Measurements from ENCODE around the gene DCAF8.
A peak's percentile ranks its signal among the peaks of the same experiment; 100 is the strongest.

The DCAF8 gene

DNA sequence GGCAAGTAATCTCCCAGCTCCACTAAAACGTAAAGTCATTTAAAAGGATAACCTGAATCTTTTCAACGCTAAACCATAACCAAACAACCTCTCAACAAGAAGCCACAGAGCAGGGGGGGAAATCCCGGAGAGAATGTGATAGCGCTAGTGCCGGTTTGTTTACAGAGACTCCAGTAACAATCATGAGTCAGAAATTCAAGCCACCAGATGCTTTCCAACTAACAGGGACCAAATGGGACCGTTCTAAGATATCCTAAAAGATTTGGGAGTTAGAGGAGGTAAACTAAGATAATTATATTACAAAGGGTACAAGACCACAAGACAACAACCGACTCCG is 825 bp downstream of the DCAF8 start:
- DNase-seq, result peak; percentile 85

DNA sequence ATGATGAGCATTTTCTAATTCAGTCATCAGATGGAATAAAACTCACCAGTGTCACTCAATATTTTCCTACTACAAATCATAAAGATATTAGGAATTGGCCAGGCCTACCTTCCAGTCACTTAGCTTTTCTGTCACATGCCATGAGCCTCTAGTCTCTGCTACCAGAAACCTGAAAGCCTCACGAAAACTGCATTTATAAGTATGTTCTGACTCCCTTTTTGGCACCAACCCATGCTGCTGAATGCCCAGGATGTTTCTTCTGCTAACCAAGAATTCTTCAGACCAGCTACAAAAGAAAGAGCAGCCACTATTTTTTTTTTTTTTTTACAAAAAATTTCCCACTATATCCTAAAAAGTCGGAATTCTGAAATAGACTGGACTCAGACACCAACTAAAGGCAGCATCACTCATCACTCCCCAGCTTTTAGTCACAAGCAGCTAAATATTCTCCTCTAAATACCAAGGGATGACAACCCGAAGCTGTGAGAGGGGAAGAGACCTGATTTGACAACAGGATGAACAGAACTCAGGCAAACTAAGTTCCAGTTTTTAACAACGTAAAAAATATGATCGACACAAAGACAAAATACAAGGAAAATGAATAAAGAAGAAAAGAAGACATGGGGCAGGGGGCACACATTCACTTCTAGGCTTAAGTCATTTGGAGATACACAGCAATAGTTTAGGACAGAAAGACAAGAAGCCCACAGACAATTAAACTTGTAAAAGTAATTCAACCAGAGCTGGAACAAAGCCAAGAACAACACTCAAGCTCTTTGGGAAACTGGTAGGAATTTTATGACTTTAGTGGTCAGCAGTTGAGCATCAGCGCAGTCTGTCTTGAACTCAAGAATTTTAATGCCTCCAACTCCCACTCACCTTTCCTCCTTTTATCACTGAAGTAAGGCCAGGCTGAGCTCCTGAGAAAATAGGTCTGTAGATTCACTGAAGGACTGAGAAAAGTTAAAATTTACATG is 1.7 kb downstream of the DCAF8 start:
- peak; percentile 82 for DNase-seq

DNA sequence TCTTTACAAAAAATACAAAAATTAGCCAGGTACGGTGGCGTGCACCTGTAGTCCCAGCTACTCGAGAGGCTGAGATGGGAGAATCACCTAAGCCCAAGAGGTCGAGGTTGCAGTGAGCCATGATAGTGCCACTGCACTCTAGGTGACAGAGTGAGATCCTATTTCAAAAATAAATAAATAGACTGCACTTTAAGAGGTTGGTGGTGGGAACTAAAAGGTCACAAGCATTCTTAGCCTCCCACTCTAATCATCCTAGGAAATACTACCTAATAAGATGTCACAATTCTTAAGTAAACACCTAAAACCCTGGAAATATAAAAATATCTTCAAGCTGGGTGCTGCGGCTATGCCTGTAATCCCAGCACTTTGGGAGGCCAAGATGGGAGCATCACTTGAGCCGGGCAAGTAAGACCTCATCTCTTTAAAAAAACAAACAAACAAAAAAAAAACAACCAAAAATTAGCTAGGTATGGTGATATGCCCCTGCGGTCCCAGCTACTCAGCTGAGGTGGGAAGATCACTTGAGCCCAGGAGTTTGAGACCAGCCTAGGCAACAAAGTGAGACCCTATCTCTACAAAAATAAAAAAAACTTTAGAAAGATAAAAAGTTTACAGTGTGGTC is 4.1 kb downstream of the DCAF8 start:
- no peak for DNase-seq

DNA sequence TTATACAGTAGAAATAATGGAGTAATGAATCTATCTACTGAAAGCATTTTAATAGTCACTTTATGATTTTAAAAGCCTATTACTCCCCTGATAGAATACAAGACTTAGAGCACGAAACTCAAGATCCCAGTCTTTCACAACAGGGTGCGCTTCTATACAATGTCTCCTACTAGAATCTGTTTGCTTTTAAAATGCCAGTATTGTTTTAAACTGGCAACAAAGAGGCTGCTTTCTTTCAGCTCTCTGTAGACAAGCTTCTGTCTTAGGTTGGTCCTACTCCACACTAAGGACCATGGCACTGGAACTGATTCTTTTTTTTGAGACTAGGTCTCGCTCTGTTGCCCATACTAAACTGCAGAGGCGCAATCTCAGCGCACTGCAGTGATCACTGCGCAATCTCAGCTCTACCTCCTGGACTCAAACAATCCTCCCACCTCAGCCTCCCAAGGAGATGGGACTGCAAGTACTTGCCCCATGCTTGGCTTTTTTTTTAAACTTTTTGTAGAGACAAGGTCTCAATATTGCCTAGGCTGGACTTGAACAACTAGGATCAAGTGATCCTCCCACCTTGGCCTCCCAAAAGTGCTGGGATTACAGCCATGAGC is 4.8 kb downstream of the DCAF8 start:
- no peak for DNase-seq

DNA sequence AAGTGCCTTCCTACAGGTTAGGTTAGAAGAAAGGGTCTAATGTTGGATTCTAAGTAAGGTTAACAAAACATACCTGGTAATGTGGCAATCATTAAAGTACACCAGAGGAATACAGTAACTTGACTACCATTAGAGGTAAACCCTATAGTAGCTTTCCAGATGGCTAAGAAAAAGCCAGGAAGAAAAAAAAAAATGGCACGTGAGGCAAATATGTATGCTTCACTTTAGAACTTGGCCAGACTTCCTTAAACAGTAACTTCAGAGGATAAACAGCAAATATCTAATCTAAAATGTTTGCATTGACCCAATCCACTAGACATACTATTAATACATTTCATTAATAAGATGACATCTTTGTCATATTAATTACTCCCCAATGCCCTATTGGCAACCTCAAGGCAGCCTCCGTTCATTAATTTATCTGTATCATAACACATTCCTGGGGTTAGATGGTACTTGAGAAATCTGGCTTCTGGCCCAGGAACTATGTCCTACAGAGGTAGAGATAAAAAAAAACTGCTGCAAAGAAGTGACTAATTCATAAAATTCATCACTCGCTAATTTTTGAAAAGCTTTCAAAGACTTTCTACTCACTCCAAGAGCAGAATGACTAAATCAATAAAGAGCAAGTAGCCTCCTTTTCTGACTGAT is 5.8 kb downstream of the DCAF8 start:
- peak; percentile 75 for DNase-seq

DNA sequence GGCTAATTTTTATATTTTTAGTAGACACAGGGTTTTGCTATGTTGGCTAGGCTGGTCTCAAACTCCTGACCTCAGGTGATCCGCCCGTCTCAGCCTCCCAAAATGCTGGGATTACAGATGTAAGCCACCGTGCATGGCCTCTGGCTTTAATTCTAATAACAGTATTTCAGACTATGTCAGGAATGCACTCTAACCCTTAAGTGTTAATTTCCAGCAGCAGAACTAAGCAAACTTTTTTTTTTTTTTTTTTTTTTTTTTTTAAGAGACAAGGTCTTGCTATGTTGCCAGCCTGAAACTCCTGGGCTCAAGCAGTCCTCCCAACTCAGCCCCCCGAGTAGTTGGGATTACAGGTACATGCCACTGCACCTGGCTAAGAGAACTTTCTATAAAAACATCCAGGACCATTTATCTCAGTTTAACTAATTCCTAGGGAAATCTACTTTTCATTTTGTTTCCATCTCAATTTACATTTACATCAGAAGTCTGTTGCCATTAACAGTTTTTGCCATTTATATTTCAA is 6.5 kb downstream of the DCAF8 start:
- no peak for DNase-seq

DNA sequence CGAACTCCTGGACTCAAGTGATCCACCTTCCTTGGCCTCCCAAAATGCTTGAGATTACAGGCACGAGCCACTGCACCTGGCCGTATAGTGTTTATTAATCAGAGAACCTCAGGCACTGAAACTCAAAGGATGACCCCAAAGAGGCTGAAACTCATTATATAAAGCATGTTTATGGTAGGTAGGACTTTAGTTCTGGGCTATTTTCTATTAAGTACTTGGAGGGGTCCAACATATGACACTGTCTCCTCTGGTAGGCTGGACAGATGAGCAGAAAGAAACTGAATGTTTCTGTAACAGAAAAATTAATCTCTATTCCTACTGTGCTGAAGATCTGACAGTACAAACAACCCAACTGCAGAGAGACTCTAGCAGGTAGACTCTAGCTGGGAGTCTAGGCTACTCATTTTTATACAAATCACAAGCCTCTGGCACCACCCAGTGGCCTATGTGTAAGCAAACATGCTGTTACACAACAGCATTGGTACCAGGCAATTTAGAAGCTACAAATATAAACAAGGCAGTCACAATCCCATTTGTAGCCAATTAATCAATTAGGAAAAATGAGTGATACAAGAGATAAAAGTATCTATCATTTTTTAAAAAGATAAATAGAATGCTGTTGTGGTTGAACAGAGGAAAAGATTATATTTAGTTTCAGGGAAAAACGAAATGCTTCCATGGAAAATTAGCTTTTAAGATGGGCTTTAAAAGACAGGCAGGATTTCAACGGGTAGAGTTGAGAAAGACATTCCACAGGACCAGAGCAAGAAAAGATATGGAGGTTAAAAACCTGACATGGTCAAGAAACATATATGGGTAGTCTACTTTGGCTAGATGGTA is 10.4 kb downstream of the DCAF8 start:
- peak; percentile 68 for DNase-seq

DNA sequence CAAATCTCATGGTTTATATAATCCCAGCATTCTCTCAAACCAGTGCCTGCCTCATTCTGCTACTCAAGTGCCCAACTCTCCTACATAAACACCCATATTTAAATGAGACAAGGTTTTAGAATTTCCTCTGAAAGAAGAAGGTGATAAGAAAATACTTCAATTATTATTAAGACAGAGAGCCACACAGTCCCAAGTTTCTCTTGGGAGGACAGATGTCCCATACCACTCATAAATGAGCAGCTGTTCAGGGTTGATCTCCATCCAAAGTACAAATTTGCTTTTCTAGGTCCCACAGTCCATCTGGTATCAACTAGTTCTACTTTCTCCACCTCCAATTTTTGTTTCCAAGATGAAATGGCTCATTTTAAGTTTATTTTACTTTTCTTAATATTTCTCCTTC is 11.3 kb downstream of the DCAF8 start:
- no peak for DNase-seq

DNA sequence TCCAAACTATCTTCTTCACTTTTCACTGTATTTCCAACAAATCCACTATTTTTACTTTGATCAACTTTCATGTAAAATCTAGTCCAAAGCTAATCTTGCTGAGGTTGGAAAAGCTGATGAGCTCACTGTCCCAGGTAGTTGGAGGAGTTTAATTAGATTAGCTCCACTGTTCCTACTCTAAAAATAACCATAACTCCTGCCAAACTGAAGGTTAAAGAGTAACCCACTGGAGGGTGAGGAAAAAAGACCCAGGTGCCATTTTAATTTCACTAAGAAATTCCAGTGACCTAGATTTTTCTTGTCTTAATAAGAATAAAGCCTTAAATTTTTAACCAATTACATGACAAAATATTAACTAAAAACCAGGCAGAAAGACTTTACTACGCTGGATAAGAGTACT is 15.3 kb downstream of the DCAF8 start:
- DNase-seq, result no peak

DNA sequence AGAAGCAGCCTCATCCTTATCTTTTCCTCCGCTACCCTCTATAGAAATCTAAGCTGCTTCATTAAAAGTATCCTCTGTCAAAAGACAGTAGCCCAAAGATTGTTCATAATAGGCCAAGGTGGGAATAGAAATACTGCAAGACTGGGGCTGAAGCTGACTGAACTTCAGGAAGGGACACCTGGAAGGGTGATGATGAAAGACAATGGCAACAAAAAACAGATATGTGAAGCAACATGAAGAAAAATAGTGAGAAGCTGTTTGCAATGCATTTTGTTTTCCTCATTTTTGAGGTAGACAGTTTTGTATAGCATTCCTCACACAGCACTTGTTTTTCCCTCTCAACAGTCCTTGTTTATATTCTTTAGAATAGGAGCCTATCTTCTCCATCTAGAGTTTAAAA is 16.9 kb downstream of the DCAF8 start:
- no peak for DNase-seq

DNA sequence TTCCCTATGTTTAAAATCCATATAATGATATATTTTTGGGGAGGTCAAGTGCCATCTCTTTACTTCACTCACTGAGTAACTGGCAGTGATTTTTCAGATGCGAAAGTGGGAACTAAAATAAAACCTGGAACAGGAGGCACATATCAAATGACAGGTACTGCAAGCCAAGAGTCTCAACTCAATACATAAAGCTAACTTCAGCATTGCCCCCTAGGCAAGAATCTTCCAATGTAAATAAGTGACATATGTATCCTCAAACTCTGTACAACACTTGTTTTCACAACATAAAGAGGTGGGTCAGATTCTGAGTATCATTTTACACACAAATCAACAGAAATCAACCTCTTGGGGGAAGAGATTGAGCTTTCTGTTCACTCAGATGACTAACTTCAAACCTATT is 18.1 kb downstream of the DCAF8 start:
- no peak for DNase-seq

DNA sequence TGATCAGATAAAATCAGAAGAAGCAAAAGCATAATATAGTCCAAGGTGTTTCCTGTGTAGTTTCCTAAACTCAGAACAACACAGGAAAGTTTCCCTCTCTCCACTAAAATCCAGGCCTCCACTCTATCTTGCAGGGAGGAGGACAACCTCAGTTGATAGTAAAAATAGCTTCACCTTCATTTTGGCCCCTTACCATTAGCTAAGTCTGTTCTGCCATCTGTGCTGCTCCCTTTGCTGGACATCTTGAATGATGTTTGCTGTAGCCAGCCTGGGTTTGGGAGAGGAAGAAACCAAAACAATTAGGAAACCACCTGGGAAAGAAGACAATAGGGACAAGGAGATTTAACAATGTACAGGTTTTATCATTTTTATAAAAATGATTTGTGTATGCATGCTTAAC is 18.6 kb downstream of the DCAF8 start:
- DNase-seq, result no peak

DNA sequence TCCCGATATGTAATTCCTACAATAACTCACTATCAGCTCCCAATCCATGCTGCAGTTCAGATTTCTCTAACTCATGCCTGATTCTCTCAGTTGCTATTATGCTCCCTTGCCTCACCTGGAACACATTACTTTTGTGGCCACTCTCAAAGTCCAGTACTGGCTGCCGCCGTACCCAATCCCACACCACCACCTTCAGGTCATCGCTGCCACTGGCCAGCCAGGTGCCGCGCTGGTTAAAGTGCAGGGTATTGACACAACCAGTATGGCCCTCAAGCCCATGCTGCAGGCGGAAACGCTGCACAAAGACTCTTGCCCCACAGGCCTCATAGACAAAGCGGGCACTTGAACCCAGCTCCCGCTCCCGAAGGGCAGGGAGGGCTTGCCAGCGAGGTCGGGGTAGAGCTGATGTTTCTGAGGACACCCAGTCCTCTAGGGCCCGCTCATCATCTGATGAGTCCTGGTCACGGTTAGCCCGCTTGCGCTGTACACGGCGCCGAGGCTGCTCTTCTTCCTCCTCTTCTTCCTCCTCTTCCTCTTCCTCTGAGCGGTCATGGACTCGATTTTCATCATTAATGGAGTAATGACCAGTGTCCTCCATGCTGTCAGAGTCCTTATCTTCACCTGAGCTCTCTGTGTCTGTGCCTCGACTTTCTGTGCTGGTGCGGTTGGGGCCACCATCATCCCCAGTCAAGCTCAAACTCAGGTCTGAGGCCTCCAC is 22.6 kb downstream of the DCAF8 start:
- no peak for DNase-seq

DNA sequence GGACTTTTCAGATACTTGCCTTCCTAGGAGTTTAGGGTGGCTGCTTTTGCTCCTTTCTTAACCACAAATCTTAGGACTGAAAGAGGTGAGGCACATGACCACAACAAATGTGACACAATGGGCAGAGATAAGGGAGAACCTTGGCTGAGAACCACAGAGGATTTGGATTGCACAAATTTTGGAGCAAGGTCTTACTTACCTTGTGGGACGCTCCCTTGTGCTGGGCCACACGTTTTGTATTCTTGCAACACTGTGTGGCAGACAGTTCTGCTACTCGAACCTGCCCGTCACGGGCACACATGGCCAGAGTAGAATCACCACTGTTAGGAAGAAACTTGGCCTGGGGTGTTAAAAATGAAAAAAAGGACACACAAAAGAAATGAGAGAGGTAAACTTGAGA is 23.9 kb downstream of the DCAF8 start:
- no peak for DNase-seq

DNA sequence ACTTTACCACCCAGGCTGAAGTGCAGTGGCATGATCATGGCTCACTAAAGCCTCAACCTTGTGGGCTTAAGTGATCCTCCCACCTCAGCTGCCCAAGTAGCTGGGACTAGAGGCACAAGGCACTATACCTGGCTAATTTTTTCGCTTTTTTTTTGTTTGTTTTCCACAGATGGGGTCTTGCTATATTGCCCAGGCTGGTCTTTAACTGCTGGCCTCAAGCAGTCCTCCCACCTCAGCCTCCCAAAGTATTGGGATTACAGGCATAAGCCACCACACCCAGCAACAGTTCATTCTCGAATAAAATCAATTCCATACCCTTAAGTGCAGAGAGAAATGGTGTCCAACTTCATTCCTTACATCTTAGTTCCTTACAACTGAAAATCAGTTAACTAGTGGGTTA is 24.8 kb downstream of the DCAF8 start:
- no peak for DNase-seq

DNA sequence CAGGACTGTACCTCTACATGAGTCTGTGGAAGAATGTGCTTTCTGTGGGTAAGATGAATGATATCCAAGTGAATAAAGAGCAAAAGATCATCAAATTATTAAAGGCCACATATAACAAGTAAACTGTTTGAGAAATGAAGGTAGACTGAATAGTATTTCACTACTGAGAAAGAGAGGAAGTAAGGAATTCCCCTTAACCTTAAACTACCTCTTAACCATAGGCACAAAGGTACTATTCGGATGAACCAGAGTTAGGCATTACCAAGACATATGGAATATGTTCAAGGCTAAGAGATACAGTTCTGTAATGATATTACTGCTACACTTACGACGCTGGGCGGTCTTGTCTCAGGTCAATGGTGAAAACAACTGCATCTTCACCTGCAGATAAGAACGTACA is 25.5 kb downstream of the DCAF8 start:
- DNase-seq, result no peak

DNA sequence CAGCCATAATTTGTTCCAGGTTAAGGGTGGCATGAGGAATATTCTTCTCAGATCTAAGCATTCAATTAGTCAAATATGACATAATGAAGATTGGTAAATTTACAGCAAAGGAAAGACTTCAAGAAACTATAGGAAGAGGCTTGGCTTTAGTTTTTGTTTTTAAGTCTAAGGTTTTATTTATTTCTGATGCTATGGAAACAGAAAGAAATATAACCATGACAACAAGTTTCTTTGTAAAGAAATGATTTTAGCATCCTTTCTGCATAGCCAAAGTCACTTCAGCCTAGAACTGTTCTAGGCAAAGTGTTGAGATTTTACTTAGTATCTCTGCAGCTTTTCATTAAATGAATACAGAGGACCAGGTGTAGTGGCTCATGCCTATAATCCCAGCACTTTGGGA is 29.4 kb downstream of the DCAF8 start:
- no peak for DNase-seq

DNA sequence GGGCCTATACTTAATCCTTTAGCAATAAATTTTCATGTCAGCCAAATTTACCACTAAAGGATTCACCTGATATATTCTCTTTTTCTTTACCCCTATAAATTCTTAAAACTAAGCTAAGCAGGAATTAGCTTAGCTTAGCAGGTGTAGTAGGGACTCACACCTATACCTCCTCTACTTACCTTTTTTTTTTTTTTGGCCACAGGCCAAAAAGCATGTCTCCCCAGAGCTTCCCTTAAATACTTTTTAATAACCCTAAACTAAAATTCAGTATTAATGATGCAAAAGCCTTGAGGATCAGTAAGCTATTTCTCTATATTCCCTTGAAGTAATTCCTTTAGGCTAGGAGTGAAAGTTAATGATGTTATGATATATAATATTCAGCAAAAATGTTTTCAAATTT is 33.9 kb downstream of the DCAF8 start:
- DNase-seq, result no peak

DNA sequence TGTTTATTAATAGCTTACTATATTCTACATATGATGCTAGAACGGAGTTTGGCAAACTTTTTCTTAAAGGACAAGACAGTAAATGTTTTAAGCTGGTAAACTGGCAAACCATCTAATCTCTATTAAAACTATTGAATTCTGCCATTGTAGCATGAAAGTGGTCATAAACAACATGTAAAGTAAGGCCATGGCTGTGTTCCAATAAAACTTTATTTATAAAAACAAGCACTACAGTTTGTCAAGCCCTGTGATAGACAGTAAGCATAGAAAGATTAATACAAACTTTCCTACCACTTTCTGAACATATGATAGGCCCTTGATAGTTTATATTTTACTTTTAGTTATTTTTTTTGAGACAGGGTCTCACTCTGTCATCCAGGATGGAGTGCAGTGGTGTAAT is 34.8 kb downstream of the DCAF8 start:
- DNase-seq, result no peak

DNA sequence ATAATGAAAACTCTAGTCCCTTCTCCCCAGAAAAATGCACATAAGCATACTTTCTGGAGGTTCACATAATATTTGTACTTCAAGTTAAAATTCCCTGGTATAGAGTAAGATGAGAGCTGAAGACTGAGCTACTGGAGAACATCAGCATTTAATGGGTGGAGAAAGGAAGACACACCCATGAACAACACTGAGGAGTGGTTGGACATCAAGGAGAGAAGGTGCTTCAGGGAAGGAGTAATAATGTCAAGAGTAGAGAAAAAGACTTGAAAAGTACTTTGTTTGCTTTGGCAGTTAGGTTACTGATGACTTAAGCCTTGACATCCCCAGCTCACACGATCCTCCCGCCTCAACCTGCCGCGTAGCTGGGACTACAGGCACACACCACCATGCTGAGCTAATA is 35.3 kb downstream of the DCAF8 start:
- no peak for DNase-seq

DNA sequence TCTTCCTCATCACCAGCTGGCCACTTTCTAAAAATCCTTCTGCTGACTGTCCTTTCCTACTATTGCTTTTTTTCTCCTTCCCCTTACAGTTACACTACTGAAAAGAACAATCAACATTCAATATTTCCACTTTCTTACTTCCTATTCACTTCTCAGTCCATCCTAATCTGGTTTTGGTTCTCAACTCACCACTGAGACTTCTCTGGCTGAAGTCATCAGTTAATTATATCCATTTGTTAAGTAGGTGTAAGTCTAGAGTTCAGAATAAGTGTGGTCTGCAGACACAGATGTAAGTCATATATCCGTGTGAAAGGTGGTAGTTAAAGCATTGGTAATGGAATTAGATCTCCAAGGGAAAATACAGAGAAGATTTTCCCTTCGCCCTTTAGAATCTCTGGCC is 35.7 kb downstream of the DCAF8 start:
- DNase-seq, result no peak

DNA sequence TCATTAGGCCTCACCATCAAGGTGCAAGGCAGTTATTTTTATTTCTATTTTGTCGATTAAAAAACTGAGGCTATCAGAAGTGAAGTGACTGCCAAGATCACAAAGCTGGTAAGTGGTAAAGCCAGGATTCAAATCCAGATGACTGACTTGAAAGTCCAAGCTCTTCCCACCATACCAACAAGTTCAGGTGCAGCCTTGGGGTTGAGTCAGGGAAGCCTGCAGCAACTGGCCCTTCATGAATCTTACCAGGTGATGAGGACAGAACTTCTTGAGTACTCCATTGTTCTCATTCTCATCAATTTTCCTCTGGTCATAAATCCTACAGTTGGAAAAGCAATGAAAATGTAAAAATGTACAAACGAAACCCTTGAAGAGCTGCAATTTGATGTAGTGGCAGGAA is 37.0 kb downstream of the DCAF8 start:
- DNase-seq, result no peak
